ENCODE measurements around the gene GGTA1.

- TF ChIP-seq EZH2phosphoT487 (IDR thresholded peaks at IDR 0.05; ENCODE audit: borderline replicate concordance, low read length), result no peak
- no peak for TF ChIP-seq CTCF (IDR thresholded peaks at IDR 0.05; ENCODE audit: low read depth, low read length, poor library complexity, severe bottlenecking)
Observed at GRCh38 chr9:121495976-121496375, 3.7 kb downstream of the GGTA1 start.

Data from DOHH2 (cell line).